HCT116 (cell line): ENCODE measurements around the gene STC2. TPM values are rescaled to one million over a fixed set of nuclear protein-coding genes. Genes with fewer than 3 reads are reported as not detected.

Source experiments
- ATAC-seq: fragments of 200-7000 bp; cut with Tn5 transposase; 2 replicates; pipeline ENCODE4 v1.9.1; 2020; ENCODE audit warnings: mild to moderate bottlenecking, moderate library complexity
- BruUV-seq: library from RNA; stranded (reverse); fragments of 400-500 nt; replicated peaks from 2 replicates; lab custom pipeline; 2021; lab: Mats Ljungman, UMichigan
- CTCF ChIA-PET: fragments of 300-600 bp; sonication (Branson Sonifier 250); formaldehyde crosslinking; loops from one replicate; lab custom pipeline; 2021; ENCODE audit warnings: antibody characterized with exemption; lab: Charles Lee
- POLR2A ChIA-PET: fragments of 300-600, 350-600 bp; sonication (Branson Sonifier 250); formaldehyde crosslinking; loops from one replicate; lab custom pipeline; 2021; ENCODE audit warnings: antibody characterized with exemption; lab: Charles Lee
- RAD21 ChIA-PET, 2 experiments: fragments of 300-600 bp; sonication (Branson Sonifier 250); formaldehyde crosslinking; loops; one replicate each; lab custom pipeline; 2023; ENCODE audit warnings: low total read pairs in 2 of 2; ENCODE audit not compliant: uncharacterized antibody in 2 of 2, unreplicated experiment in 2 of 2, low non-redundant PET in 1 of 2; lab: Charles Lee
- DNase-seq: peaks from one replicate; pipeline ENCODE4 v3.0.0-alpha.2; 2010; ENCODE audit warnings: low read depth, low spot score
- H2AFZ ChIP-seq: fragments of 200-600 bp; shearing (Covaris generic), sonication (generic); 2 replicates; pipeline ENCODE4 v1.6.1; 2017; ENCODE audit warnings: low read depth, mixed run types, mixed read lengths, antibody characterized with exemption, low read length; ENCODE audit not compliant: poor library complexity, severe bottlenecking
- H3K27ac ChIP-seq: 2 replicates; pipeline ENCODE4 v1.5.1; 2012; ENCODE audit warnings: low read depth, low read length
- H3K27me3 ChIP-seq: fragments of 200-600 bp; sonication (generic); 2 replicates; pipeline ENCODE4 v1.6.1; 2016; ENCODE audit warnings: mixed run types, low read length, mixed read lengths; ENCODE audit not compliant: insufficient read depth
- H3K36me3 ChIP-seq, 2 experiments: fragments of 200-500 bp in 1 of 2; fragments of 200-600 bp in 1 of 2; sonication (Bioruptor generic) in 1 of 2; sonication (generic) in 1 of 2; 2 replicates each; pipeline versions ENCODE4 v1.5.1 to v1.6.1; 2014 to 2016; ENCODE audit warnings: low read length in 2 of 2, inconsistent platforms in 1 of 2, mixed read lengths in 1 of 2, mixed run types in 1 of 2; ENCODE audit not compliant: insufficient read depth in 2 of 2, control insufficient read depth in 1 of 2
- H3K4me1 ChIP-seq, 2 experiments: fragments of 200-600 bp in 1 of 2; sonication (generic) in 1 of 2; 2 replicates each; pipeline versions ENCODE4 v1.5.1 to v1.6.1; 2012 to 2017; ENCODE audit warnings: low read length in 2 of 2, inconsistent platforms in 1 of 2, mild to moderate bottlenecking in 1 of 2, mixed read lengths in 1 of 2, mixed run types in 1 of 2, moderate library complexity in 1 of 2; ENCODE audit not compliant: insufficient read depth in 2 of 2, control insufficient read depth in 1 of 2
- H3K4me2 ChIP-seq: fragments of 200-600 bp; sonication (generic); 2 replicates; pipeline ENCODE4 v1.6.1; 2017; ENCODE audit warnings: mixed run types, low read length, mixed read lengths
- H3K4me3 ChIP-seq, 2 experiments: fragments of 200-600 bp in 1 of 2; sonication (generic) in 1 of 2; replicated peaks in 1 of 2; 2 replicates each; pipeline ENCODE4 v1.5.1; 2011 to 2016; ENCODE audit warnings: low read length in 2 of 2, control low read depth in 1 of 2, low read depth in 1 of 2, mild to moderate bottlenecking in 1 of 2, mixed read lengths in 1 of 2, mixed run types in 1 of 2
- H3K79me2 ChIP-seq: fragments of 200-600 bp; sonication (generic); 2 replicates; pipeline ENCODE4 v1.6.1; 2017; ENCODE audit warnings: mild to moderate bottlenecking, mixed run types, low read length, moderate library complexity, mixed read lengths; ENCODE audit not compliant: insufficient read depth
- H3K9ac ChIP-seq: fragments of 200-600 bp; sonication (generic); 2 replicates; pipeline ENCODE4 v1.6.1; 2016; ENCODE audit warnings: low read length, mixed read lengths
- H3K9me2 ChIP-seq: fragments of 200-600 bp; sonication (generic), shearing (Covaris generic); 2 replicates; pipeline ENCODE4 v1.6.1; 2017; ENCODE audit warnings: mixed run types, mild to moderate bottlenecking, moderate library complexity; ENCODE audit not compliant: insufficient read depth
- H3K9me3 ChIP-seq, 2 experiments: fragments of 200-500 bp in 1 of 2; fragments of 200-600 bp in 1 of 2; sonication (Bioruptor generic) in 1 of 2; sonication (generic) in 1 of 2; 2 replicates each; pipeline ENCODE4 v1.6.1; 2014 to 2017; ENCODE audit warnings: low read length in 2 of 2, mixed read lengths in 2 of 2, inconsistent platforms in 1 of 2, low read depth in 1 of 2, mild to moderate bottlenecking in 1 of 2, mixed run types in 1 of 2, moderate library complexity in 1 of 2; ENCODE audit not compliant: control insufficient read depth in 1 of 2, insufficient read depth in 1 of 2
- H4K20me1 ChIP-seq: fragments of 200-600 bp; sonication (generic), shearing (Covaris generic); 2 replicates; pipeline ENCODE4 v1.6.1; 2017; ENCODE audit warnings: mixed run types, mild to moderate bottlenecking, moderate library complexity; ENCODE audit not compliant: insufficient read depth
- CBX3 ChIP-seq: IDR thresholded peaks from 2 replicates; pipeline ENCODE4 v1.6.1; 2012; ENCODE audit warnings: low read depth
- EGR1 ChIP-seq: IDR thresholded peaks from 2 replicates; pipeline ENCODE4 v1.6.1; 2012; ENCODE audit warnings: low read depth
- ELF1 ChIP-seq: IDR thresholded peaks from 2 replicates; pipeline ENCODE4 v1.6.1; 2012; ENCODE audit warnings: low read depth, borderline replicate concordance
- EZH2phosphoT487 ChIP-seq: fragments of 200-600 bp; IDR thresholded peaks from 2 replicates; pipeline ENCODE4 v1.6.1; 2018; ENCODE audit warnings: antibody characterized with exemption, borderline replicate concordance
- FOSL1 ChIP-seq: IDR thresholded peaks from 2 replicates; pipeline ENCODE4 v1.6.1; 2012; ENCODE audit warnings: low read depth
- JUND ChIP-seq: IDR thresholded peaks from 2 replicates; pipeline ENCODE4 v1.6.1; 2012
- POLR2A ChIP-seq: IDR thresholded peaks from 2 replicates; pipeline ENCODE4 v1.7.0; 2011; ENCODE audit warnings: borderline replicate concordance; ENCODE audit not compliant: insufficient read depth, insufficient read length; ENCODE audit errors: extremely low read depth
- RAD21 ChIP-seq: IDR thresholded peaks from 2 replicates; pipeline ENCODE4 v1.6.1; 2012; ENCODE audit warnings: low read depth, mild to moderate bottlenecking
- SIN3A ChIP-seq: IDR thresholded peaks from 2 replicates; pipeline ENCODE4 v1.6.1; 2012; ENCODE audit warnings: low read depth
- SRF ChIP-seq: IDR thresholded peaks from 2 replicates; pipeline ENCODE4 v1.6.1; 2012; ENCODE audit warnings: low read depth
- TCF7L2 ChIP-seq: IDR thresholded peaks from 2 replicates; pipeline ENCODE4 v1.7.0; 2011; ENCODE audit warnings: borderline replicate concordance, inconsistent platforms; ENCODE audit not compliant: insufficient read depth, insufficient read length; ENCODE audit errors: extremely low read depth
- YY1 ChIP-seq: IDR thresholded peaks from 2 replicates; pipeline ENCODE4 v1.6.1; 2011; ENCODE audit warnings: low read length, low read depth, moderate library complexity, mild to moderate bottlenecking; ENCODE audit not compliant: insufficient replicate concordance; ENCODE audit errors: extremely low read depth
- intact Hi-C: fragments of 100-400 bp; cut with micrococcal nuclease; formaldehyde crosslinking; loops from 2 replicates; pipeline ENCODE4 v1.10.0; 2022
- total RNA-seq: library from RNA; stranded (reverse); gene quantifications from one replicate; pipeline ENCODE4 v1.2.1, GENCODE V29; 2021; ENCODE audit not compliant: unreplicated experiment
- TF ChIP-seq, protein P1 (sequence below): IDR thresholded peaks from 2 replicates; pipeline ENCODE4 v1.6.1; 2011; ENCODE audit warnings: mild to moderate bottlenecking, low read length, moderate library complexity; ENCODE audit not compliant: insufficient replicate concordance; ENCODE audit errors: extremely low read depth
- TF ChIP-seq, protein P2 (sequence below): IDR thresholded peaks from 2 replicates; pipeline ENCODE4 v1.6.1; 2012
- TF ChIP-seq, protein P3 (sequence below), 3 experiments: fragments of 200-600 bp in 1 of 3; sonication (generic) in 1 of 3; IDR thresholded peaks in 2 of 3; conservative IDR thresholded peaks in 1 of 3; 2 replicates each; pipeline ENCODE4 v1.5.1; 2012 to 2017; ENCODE audit warnings: low read depth in 2 of 3, low read length in 2 of 3, antibody characterized with exemption in 1 of 3, borderline replicate concordance in 1 of 3, control low read depth in 1 of 3, mild to moderate bottlenecking in 1 of 3, mixed read lengths in 1 of 3, mixed run types in 1 of 3, moderate library complexity in 1 of 3; ENCODE audit not compliant: insufficient read depth in 1 of 3
- TF ChIP-seq, protein P4 (sequence below): IDR thresholded peaks from 2 replicates; pipeline ENCODE4 v1.6.1; 2012
- TF ChIP-seq, protein P5 (sequence below): IDR thresholded peaks from 2 replicates; pipeline ENCODE4 v1.6.1; 2012; ENCODE audit warnings: low read depth

STC2 gene
- total RNA-seq, 1 experiment from 2014 or later = 97.3 TPM

DNA sequence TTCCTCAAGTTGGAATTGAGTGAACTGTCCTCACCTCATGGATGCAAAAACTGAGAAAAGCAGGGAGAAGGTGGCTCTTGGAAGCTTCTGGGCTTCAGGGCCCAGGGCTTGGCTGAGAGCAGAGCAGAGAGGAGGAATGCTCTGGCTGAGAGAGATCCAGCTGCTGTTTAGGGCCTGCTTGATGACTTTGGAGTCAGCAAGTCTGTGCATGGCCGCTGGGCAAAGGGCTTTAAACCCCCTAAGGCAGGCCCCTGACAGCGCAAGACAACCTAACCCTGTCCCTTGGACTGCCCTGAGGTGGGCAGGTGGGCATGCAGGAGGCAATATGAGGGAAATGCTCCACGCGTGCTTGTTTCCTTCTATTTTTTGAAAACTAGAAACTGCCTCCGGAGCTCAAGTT, 8.6 kb downstream of the STC2 start:
- peaks cover 47 to 79% of the 10 kb centered on the region in 2 experiments for H3K36me3 ChIP-seq
- peaks cover 24% of the 10 kb centered on the region for H3K79me2 ChIP-seq
- no peak overlapping the region for H3K9ac ChIP-seq
- BruUV-seq = no TSS peak
- H3K27me3 ChIP-seq = no peaks in the 10 kb centered on the region
- no peak for TF ChIP-seq ELF1
- TF ChIP-seq POLR2A = no peak
- no peak for TF ChIP-seq FOSL1
- no peak for TF ChIP-seq EZH2phosphoT487
- TF ChIP-seq, protein P1, sequence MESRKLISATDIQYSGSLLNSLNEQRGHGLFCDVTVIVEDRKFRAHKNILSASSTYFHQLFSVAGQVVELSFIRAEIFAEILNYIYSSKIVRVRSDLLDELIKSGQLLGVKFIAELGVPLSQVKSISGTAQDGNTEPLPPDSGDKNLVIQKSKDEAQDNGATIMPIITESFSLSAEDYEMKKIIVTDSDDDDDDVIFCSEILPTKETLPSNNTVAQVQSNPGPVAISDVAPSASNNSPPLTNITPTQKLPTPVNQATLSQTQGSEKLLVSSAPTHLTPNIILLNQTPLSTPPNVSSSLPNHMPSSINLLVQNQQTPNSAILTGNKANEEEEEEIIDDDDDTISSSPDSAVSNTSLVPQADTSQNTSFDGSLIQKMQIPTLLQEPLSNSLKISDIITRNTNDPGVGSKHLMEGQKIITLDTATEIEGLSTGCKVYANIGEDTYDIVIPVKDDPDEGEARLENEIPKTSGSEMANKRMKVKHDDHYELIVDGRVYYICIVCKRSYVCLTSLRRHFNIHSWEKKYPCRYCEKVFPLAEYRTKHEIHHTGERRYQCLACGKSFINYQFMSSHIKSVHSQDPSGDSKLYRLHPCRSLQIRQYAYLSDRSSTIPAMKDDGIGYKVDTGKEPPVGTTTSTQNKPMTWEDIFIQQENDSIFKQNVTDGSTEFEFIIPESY = no peak
- no peak for TF ChIP-seq JUND
- TF ChIP-seq, protein P2, sequence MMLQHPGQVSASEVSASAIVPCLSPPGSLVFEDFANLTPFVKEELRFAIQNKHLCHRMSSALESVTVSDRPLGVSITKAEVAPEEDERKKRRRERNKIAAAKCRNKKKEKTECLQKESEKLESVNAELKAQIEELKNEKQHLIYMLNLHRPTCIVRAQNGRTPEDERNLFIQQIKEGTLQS = no peak
- no peak for TF ChIP-seq TCF7L2
- TF ChIP-seq CBX3 = no peak
- no peak for TF ChIP-seq SIN3A
- TF ChIP-seq YY1 = no peak
- TF ChIP-seq, protein P3, sequence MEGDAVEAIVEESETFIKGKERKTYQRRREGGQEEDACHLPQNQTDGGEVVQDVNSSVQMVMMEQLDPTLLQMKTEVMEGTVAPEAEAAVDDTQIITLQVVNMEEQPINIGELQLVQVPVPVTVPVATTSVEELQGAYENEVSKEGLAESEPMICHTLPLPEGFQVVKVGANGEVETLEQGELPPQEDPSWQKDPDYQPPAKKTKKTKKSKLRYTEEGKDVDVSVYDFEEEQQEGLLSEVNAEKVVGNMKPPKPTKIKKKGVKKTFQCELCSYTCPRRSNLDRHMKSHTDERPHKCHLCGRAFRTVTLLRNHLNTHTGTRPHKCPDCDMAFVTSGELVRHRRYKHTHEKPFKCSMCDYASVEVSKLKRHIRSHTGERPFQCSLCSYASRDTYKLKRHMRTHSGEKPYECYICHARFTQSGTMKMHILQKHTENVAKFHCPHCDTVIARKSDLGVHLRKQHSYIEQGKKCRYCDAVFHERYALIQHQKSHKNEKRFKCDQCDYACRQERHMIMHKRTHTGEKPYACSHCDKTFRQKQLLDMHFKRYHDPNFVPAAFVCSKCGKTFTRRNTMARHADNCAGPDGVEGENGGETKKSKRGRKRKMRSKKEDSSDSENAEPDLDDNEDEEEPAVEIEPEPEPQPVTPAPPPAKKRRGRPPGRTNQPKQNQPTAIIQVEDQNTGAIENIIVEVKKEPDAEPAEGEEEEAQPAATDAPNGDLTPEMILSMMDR (IDR thresholded peaks at IDR 0.05 in 2 of 3, conservative IDR thresholded peaks at IDR 0.05 in 1 of 3; ENCODE audit: borderline replicate concordance in 1 of 3, insufficient read depth in 1 of 3, low read depth in 2 of 3, low read length in 2 of 3) = no peak
- no peak for TF ChIP-seq EGR1
- TF ChIP-seq, protein P4, sequence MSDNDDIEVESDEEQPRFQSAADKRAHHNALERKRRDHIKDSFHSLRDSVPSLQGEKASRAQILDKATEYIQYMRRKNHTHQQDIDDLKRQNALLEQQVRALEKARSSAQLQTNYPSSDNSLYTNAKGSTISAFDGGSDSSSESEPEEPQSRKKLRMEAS = no peak
- no peak for TF ChIP-seq SRF
- no peak for TF ChIP-seq RAD21
- TF ChIP-seq, protein P5, sequence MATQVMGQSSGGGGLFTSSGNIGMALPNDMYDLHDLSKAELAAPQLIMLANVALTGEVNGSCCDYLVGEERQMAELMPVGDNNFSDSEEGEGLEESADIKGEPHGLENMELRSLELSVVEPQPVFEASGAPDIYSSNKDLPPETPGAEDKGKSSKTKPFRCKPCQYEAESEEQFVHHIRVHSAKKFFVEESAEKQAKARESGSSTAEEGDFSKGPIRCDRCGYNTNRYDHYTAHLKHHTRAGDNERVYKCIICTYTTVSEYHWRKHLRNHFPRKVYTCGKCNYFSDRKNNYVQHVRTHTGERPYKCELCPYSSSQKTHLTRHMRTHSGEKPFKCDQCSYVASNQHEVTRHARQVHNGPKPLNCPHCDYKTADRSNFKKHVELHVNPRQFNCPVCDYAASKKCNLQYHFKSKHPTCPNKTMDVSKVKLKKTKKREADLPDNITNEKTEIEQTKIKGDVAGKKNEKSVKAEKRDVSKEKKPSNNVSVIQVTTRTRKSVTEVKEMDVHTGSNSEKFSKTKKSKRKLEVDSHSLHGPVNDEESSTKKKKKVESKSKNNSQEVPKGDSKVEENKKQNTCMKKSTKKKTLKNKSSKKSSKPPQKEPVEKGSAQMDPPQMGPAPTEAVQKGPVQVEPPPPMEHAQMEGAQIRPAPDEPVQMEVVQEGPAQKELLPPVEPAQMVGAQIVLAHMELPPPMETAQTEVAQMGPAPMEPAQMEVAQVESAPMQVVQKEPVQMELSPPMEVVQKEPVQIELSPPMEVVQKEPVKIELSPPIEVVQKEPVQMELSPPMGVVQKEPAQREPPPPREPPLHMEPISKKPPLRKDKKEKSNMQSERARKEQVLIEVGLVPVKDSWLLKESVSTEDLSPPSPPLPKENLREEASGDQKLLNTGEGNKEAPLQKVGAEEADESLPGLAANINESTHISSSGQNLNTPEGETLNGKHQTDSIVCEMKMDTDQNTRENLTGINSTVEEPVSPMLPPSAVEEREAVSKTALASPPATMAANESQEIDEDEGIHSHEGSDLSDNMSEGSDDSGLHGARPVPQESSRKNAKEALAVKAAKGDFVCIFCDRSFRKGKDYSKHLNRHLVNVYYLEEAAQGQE = no peak
- H3K4me2 ChIP-seq = no peak overlapping the region
- intact Hi-C loops = no loop called here
- ATAC-seq = no peak
- no peak for DNase-seq
- no peaks in the 10 kb centered on the region for H3K9me2 ChIP-seq
- H3K9me3 ChIP-seq = no peaks in the 10 kb centered on the region
- H4K20me1 ChIP-seq = no peaks in the 10 kb centered on the region; the same call in 1 of the 2 replicates
- ChIA-PET CTCF (interaction anchor here (1.2 kb wide), 1 partner anchor 12 kb away, joined by 3 read pairs; no protein-coding TSS in a partner anchor), POLR2A (interaction anchor here (7.1 kb wide), 1 partner anchor 9 kb away, joined by 65 read pairs; the partner anchor contains the start of gene STC2), RAD21 (no interaction called here)
- no peak overlapping the region for H3K27ac ChIP-seq
- H3K4me1 ChIP-seq = no peaks in the 10 kb centered on the region
- no peak overlapping the region for H3K4me3 ChIP-seq
- no peak overlapping the region for H2AFZ ChIP-seq
